HPDE6-E6E7 (cell line): Measurements from ENCODE around the gene TDRD7.

ENCODE experiments used
- DNase-seq: peaks from one replicate; pipeline ENCODE4 v3.0.0; 2011; ENCODE audit warnings: missing footprints; ENCODE audit errors: extremely low spot score

TDRD7 gene

GRCh38 chr9:97386733-97387503 lies 25.0 kb upstream of the TDRD7 start:
- peak; percentile 59 for DNase-seq

- no peak for DNase-seq
These were observed 24.4 kb upstream of the TDRD7 start for GRCh38 chr9:97387504-97387886.

- no peak for DNase-seq
These were observed 23.8 kb upstream of the TDRD7 start for GRCh38 chr9:97387936-97388684.

GRCh38 chr9:97388721-97389238 lies 23.1 kb upstream of the TDRD7 start:
- no peak for DNase-seq

GRCh38 chr9:97389249-97389648 lies 22.6 kb upstream of the TDRD7 start:
- DNase-seq: no peak

- no peak for DNase-seq
These were observed 21.0 kb upstream of the TDRD7 start for GRCh38 chr9:97390791-97391406.

GRCh38 chr9:97394881-97395280 lies 17.0 kb upstream of the TDRD7 start:
- no peak for DNase-seq

- DNase-seq: no peak
These were observed 16.2 kb upstream of the TDRD7 start for GRCh38 chr9:97395745-97396144.

- no peak for DNase-seq
These were observed 15.6 kb upstream of the TDRD7 start for GRCh38 chr9:97396256-97396655.

- DNase-seq: no peak
These were observed 14.7 kb upstream of the TDRD7 start for GRCh38 chr9:97397220-97397619.

- peak; percentile 99 for DNase-seq
These were observed 12.7 kb upstream of the TDRD7 start for GRCh38 chr9:97398999-97399758.

- no peak for DNase-seq
These were observed 8.1 kb upstream of the TDRD7 start for GRCh38 chr9:97403746-97404316.

GRCh38 chr9:97405551-97405950 lies 6.3 kb upstream of the TDRD7 start:
- DNase-seq: no peak

- DNase-seq: no peak
These were observed 5.2 kb upstream of the TDRD7 start for GRCh38 chr9:97406620-97407177.

GRCh38 chr9:97408562-97408961 lies 3.3 kb upstream of the TDRD7 start:
- DNase-seq: no peak

- no peak for DNase-seq
These were observed 482 bp upstream of the TDRD7 start for GRCh38 chr9:97411440-97411788.

GRCh38 chr9:97412626-97413385 lies 910 bp downstream of the TDRD7 start:
- DNase-seq: no peak

- DNase-seq: no peak
These were observed 1.6 kb downstream of the TDRD7 start for GRCh38 chr9:97413462-97413861.

GRCh38 chr9:97415146-97415545 lies 3.2 kb downstream of the TDRD7 start:
- no peak for DNase-seq

- DNase-seq: no peak
These were observed 7.0 kb downstream of the TDRD7 start for GRCh38 chr9:97418880-97419279.
